Duodenal mucosa (tissue), 2 donors: ENCODE data around the gene KRT38.
"Not testable (repeated sequence)": the region's sequence is repeated elsewhere in the genome, so short reads cannot be mapped to it uniquely, and the experiment has no call there.

Experiments
- H3K27ac ChIP-seq: one replicate; pipeline ENCODE4 v1.7.0; 2013; ENCODE audit warnings: low read depth, low read length
- H3K27me3 ChIP-seq, 2 donors: one replicate each; pipeline ENCODE4 v1.7.0; 2013; ENCODE audit warnings: low read length in 2 of 2, control low read depth in 1 of 2; ENCODE audit not compliant: insufficient read depth in 2 of 2, control insufficient read depth in 1 of 2
- H3K36me3 ChIP-seq, 2 donors: one replicate each; pipeline ENCODE4 v1.7.0; 2013; ENCODE audit warnings: low read length in 2 of 2, control low read depth in 1 of 2; ENCODE audit not compliant: insufficient read depth in 2 of 2, control insufficient read depth in 1 of 2
- H3K4me1 ChIP-seq, 2 donors: one replicate each; pipeline ENCODE4 v1.7.0; 2013; ENCODE audit warnings: low read length in 2 of 2, control low read depth in 1 of 2; ENCODE audit not compliant: insufficient read depth in 2 of 2, control insufficient read depth in 1 of 2
- H3K4me3 ChIP-seq, 2 donors: one replicate each; pipeline ENCODE4 v1.7.0; 2013; ENCODE audit warnings: low read length in 2 of 2, low read depth in 1 of 2
- H3K9ac ChIP-seq, 2 donors: one replicate each; pipeline ENCODE4 v1.7.0; 2013; ENCODE audit warnings: low read length in 2 of 2, low read depth in 1 of 2
- H3K9me3 ChIP-seq, 2 donors: one replicate each; pipeline ENCODE4 v1.7.0; 2013; ENCODE audit warnings: low read length in 2 of 2, control low read depth in 1 of 2; ENCODE audit not compliant: control insufficient read depth in 1 of 2

The KRT38 gene

GRCh38 chr17:41444640-41445039 lies 3.9 kb upstream of the KRT38 start:
- Histone ChIP-seq H3K27ac (no peak overlapping the region), H3K27me3 (peaks cover 0 to 6% of the 10 kb centered on the region in 2 donors), H3K9ac (no peak overlapping the region), H3K4me1 (no peaks in the 10 kb centered on the region), H3K36me3 (no peaks in the 10 kb centered on the region), H3K9me3 (no peaks in the 10 kb centered on the region), H3K4me3 (no peak overlapping the region)

- Histone ChIP-seq H3K27me3 (peaks cover 0 to 6% of the 10 kb centered on the region in 2 donors), H3K4me3 (no peak overlapping the region), H3K4me1 (no peaks in the 10 kb centered on the region), H3K9me3 (no peaks in the 10 kb centered on the region), H3K9ac (no peak overlapping the region), H3K36me3 (no peaks in the 10 kb centered on the region), H3K27ac (no peak overlapping the region)
Observed at GRCh38 chr17:41444186-41444585, 3.4 kb upstream of the KRT38 start.

DNA sequence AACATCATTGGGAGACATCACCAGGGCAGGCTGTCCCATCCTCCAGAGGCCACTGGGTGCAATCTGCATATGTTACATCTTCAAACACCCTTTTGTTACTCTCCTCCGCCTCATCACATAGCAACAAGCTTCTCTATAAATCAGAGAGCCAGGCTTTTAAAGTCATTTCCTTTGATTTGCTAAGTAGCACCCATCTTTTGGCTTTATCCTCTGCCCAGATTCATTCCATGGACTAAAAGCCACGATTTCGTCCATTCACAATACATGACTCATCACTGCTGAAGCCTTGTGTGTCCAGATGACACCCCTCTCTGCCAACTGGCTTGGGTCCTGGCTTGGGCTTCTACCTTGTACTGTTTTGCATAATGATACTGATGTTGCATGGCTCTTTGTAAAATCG lies 2.0 kb upstream of the KRT38 start:
- H3K36me3 ChIP-seq: no peaks in the 10 kb centered on the region
- H3K9me3 ChIP-seq: no peaks in the 10 kb centered on the region
- H3K4me1 ChIP-seq: no peaks in the 10 kb centered on the region
- H3K4me3 ChIP-seq: no peak overlapping the region
- H3K9ac ChIP-seq: no peak overlapping the region
- H3K27me3 ChIP-seq: peaks cover 0 to 6% of the 10 kb centered on the region in 2 donors
- H3K27ac ChIP-seq: no peak overlapping the region

DNA sequence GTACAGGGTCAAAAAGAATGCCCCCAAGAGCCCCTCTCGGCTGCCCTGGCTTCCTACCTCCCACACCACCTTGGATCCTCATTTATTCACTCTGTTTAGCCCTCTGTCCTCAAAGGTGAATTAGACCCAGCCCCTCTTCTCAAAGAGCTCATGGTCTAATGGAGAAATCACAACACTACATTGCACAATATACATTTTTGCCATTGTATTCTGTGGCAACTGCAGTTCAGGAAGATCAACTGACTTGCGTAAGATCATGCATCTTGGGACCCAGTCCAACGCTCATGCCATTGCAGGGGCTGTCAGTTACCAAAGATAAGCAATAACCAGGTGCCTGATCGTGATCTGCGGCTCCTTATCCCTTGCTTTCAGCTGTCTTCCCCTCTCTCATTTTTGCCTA lies 1.4 kb downstream of the KRT38 start:
- Histone ChIP-seq H3K9ac (no peak overlapping the region), H3K4me3 (no peak overlapping the region), H3K4me1 (no peaks in the 10 kb centered on the region), H3K36me3 (no peaks in the 10 kb centered on the region), H3K27me3 (peaks cover 0 to 6% of the 10 kb centered on the region in 2 donors), H3K27ac (no peak overlapping the region), H3K9me3 (no peaks in the 10 kb centered on the region)

- Histone ChIP-seq H3K9me3 (no peaks in the 10 kb centered on the region), H3K27ac (no peak overlapping the region), H3K9ac (no peak overlapping the region)
Observed at GRCh38 chr17:41437769-41438168, 3.0 kb downstream of the KRT38 start.

GRCh38 chr17:41437254-41437653 lies 3.5 kb downstream of the KRT38 start:
- no peak overlapping the region for H3K9ac ChIP-seq
- H3K36me3 ChIP-seq: no peaks in the 10 kb centered on the region
- no peaks in the 10 kb centered on the region for H3K27me3 ChIP-seq
- H3K4me3 ChIP-seq: no peak overlapping the region
- no peak overlapping the region for H3K27ac ChIP-seq
- no peaks in the 10 kb centered on the region for H3K9me3 ChIP-seq
- no peaks in the 10 kb centered on the region for H3K4me1 ChIP-seq

More at GRCh38 chr17:41437769-41438168, 3.0 kb downstream of the KRT38 start:
- Histone ChIP-seq H3K4me1 (no peaks in the 10 kb centered on the region), H3K4me3 (no peak overlapping the region), H3K36me3 (no peaks in the 10 kb centered on the region), H3K27me3 (peaks cover 0 to 4% of the 10 kb centered on the region in 2 donors)

GRCh38 chr17:41434415-41434814 lies 6.4 kb downstream of the KRT38 start:
- Histone ChIP-seq H3K4me1 (no peaks in the 10 kb centered on the region), H3K9me3 (no peaks in the 10 kb centered on the region), H3K4me3 (no peak overlapping the region), H3K27me3 (no peaks in the 10 kb centered on the region), H3K27ac (no peak overlapping the region), H3K36me3 (no peaks in the 10 kb centered on the region), H3K9ac (no peak overlapping the region)

DNA sequence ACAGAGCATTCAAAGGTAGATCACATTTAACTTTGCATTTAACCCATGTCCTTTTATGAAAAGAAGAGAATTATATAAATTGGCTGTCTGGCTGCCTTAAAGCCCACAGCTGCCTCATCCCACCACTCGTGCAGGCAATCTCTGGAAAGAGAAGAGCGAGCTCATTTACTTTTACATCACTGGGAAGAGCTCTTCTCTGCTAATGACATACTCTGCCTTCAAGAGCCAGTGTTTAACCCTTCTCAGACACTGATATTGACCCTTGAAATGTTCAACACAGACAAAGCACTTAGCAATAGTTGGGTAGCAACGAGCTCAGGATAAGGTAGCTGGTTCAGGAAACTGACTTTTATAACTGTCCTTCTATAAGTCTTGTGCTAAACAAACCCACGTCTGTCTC lies 6.8 kb downstream of the KRT38 start:
- no peaks in the 10 kb centered on the region for H3K9me3 ChIP-seq
- no peaks in the 10 kb centered on the region for H3K36me3 ChIP-seq
- no peak overlapping the region for H3K4me3 ChIP-seq
- H3K9ac ChIP-seq: no peak overlapping the region
- no peaks in the 10 kb centered on the region for H3K27me3 ChIP-seq
- H3K4me1 ChIP-seq: no peaks in the 10 kb centered on the region
- H3K27ac ChIP-seq: no peak overlapping the region

DNA sequence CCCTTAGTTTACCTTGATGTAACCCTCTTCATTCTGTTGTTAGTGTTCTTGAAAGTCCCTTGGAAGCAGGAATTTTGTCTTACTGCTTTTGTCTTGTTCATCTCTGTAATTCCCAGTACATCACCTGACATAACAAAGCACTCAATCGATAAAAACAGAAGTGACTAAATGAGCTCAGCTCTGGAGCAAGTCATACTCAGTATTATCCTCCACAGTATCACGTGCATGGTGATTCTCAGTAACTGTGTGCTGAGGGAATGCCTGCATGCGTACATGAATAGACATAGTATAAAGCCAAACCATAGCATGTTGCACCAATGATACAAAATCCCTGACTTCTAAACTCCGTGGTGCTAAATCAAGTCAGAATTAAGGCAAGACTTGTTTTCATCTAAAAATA lies 7.2 kb downstream of the KRT38 start:
- no peaks in the 10 kb centered on the region for H3K4me1 ChIP-seq
- no peaks in the 10 kb centered on the region for H3K9me3 ChIP-seq
- no peak overlapping the region for H3K27ac ChIP-seq
- no peaks in the 10 kb centered on the region for H3K36me3 ChIP-seq
- H3K9ac ChIP-seq: no peak overlapping the region
- no peak overlapping the region for H3K4me3 ChIP-seq
- H3K27me3 ChIP-seq: no peaks in the 10 kb centered on the region

- not testable (repeated sequence) for H3K9me3 ChIP-seq, H3K27ac ChIP-seq, H3K9ac ChIP-seq, H3K36me3 ChIP-seq, H3K4me1 ChIP-seq, H3K27me3 ChIP-seq, H3K4me3 ChIP-seq
Observed at GRCh38 chr17:41430376-41430775, 10.4 kb downstream of the KRT38 start.

- no peak overlapping the region for H3K9ac ChIP-seq
- H3K36me3 ChIP-seq: no peaks in the 10 kb centered on the region
- no peaks in the 10 kb centered on the region for H3K4me1 ChIP-seq
- no peak overlapping the region for H3K4me3 ChIP-seq
- no peaks in the 10 kb centered on the region for H3K27me3 ChIP-seq
- no peaks in the 10 kb centered on the region for H3K9me3 ChIP-seq
- H3K27ac ChIP-seq: no peak overlapping the region
Observed at GRCh38 chr17:41429667-41430066, 11.1 kb downstream of the KRT38 start.
